ENCODE results near the gene UNC50.
"Not testable (repeated sequence)": the region's sequence is repeated elsewhere in the genome, so short reads cannot be mapped to it uniquely, and the experiment has no call there.

Gene UNC50

GRCh38 chr2:98592565-98592964, 15.8 kb upstream of the UNC50 start:
- no peak for DNase-seq
- TF ChIP-seq CTCF (IDR thresholded peaks at IDR 0.05), result no peak
- Mint-ChIP-seq H3K9me3 (peaks cover 13% of the 10 kb centered on the region), H3K27ac (no peak overlapping the region), H3K36me3 (ENCODE audit: low read depth) (peaks cover 62% of the 10 kb centered on the region), H3K4me3 (no peak overlapping the region), H3K27me3 (ENCODE audit: low read depth, poor library complexity) (peaks cover 2% of the 10 kb centered on the region), H3K4me1 (peaks cover 14% of the 10 kb centered on the region)

GRCh38 chr2:98594665-98595064, 13.7 kb upstream of the UNC50 start:
- H3K27me3 Mint-ChIP-seq (ENCODE audit: low read depth, poor library complexity); DNase-seq; H3K27ac Mint-ChIP-seq; H3K4me1 Mint-ChIP-seq; H3K4me3 Mint-ChIP-seq: not testable (repeated sequence)
- peaks cover 13% of the 10 kb centered on the region for H3K9me3 Mint-ChIP-seq
- H3K36me3 Mint-ChIP-seq (ENCODE audit: low read depth), result peaks cover 76% of the 10 kb centered on the region

- Mint-ChIP-seq H3K27me3 (ENCODE audit: low read depth, poor library complexity) (no peaks in the 10 kb centered on the region), H3K4me3 (no peak overlapping the region), H3K36me3 (ENCODE audit: low read depth) (peaks cover 65% of the 10 kb centered on the region), H3K27ac (no peak overlapping the region), H3K9me3 (peaks cover 7% of the 10 kb centered on the region), H3K4me1 (no peaks in the 10 kb centered on the region)
- no peak for DNase-seq
- no peak for TF ChIP-seq CTCF (IDR thresholded peaks at IDR 0.05)
Observed at GRCh38 chr2:98598781-98599428, 9.5 kb upstream of the UNC50 start.

GRCh38 chr2:98601532-98602132, 6.8 kb upstream of the UNC50 start:
- Mint-ChIP-seq H3K9me3 (no peaks in the 10 kb centered on the region), H3K27ac (no peak overlapping the region), H3K4me1 (peaks cover 3% of the 10 kb centered on the region), H3K36me3 (ENCODE audit: low read depth) (peaks cover 45% of the 10 kb centered on the region), H3K27me3 (ENCODE audit: low read depth, poor library complexity) (no peaks in the 10 kb centered on the region), H3K4me3 (no peak overlapping the region)
- peak; percentile 41 for DNase-seq
- TF ChIP-seq CTCF (IDR thresholded peaks at IDR 0.05), result peak; percentile 57

GRCh38 chr2:98604547-98604946, 3.8 kb upstream of the UNC50 start:
- H3K4me3 Mint-ChIP-seq, result no peak overlapping the region
- no peak for DNase-seq
- peaks cover 22% of the 10 kb centered on the region for H3K36me3 Mint-ChIP-seq (ENCODE audit: low read depth)
- TF ChIP-seq CTCF (IDR thresholded peaks at IDR 0.05), result no peak
- H3K27ac Mint-ChIP-seq, result peak overlapping the region; percentile 75
- no peaks in the 10 kb centered on the region for H3K27me3 Mint-ChIP-seq (ENCODE audit: low read depth, poor library complexity)
- H3K9me3 Mint-ChIP-seq, result no peaks in the 10 kb centered on the region
- H3K4me1 Mint-ChIP-seq, result peaks cover 20% of the 10 kb centered on the region

- DNase-seq, result no peak
- no peak overlapping the region for H3K4me3 Mint-ChIP-seq
- H3K4me1 Mint-ChIP-seq, result peaks cover 26% of the 10 kb centered on the region
- peaks cover 18% of the 10 kb centered on the region for H3K36me3 Mint-ChIP-seq (ENCODE audit: low read depth)
- peak overlapping the region; percentile 75 for H3K27ac Mint-ChIP-seq
- no peak for TF ChIP-seq CTCF (IDR thresholded peaks at IDR 0.05)
- no peaks in the 10 kb centered on the region for H3K27me3 Mint-ChIP-seq (ENCODE audit: low read depth, poor library complexity)
- no peaks in the 10 kb centered on the region for H3K9me3 Mint-ChIP-seq
Observed at GRCh38 chr2:98605076-98605475, 3.3 kb upstream of the UNC50 start.
